DMS53 (cell line): ENCODE data around the gene IL22.
"Not testable (repeated sequence)": the region's sequence is repeated elsewhere in the genome, so short reads cannot be mapped to it uniquely, and the experiment has no call there.

Experiments used
- DNase-seq: peaks from one replicate; lab custom pipeline; 2025; lab: John Stamatoyannopoulos, UW

IL22 gene

DNA sequence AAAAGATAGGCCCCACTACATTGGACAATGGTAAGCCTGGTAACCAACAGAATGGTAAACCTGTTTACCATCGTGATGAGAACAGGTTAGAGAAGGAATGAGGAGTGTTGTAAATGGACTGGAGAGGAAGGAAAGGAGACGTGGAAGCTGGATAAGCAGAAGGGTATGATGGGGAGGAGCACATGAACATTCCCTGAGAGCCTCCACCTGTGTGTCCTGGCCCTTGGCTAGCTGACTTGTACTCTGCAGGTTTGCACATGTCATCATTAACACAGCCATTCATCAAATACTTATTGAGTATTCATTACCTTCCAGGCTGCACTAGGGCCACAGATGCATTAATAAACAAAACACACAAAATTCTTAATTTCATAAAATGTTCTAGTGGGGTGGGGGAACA lies 23.4 kb downstream of the IL22 start:
- DNase-seq, result no peak

DNA sequence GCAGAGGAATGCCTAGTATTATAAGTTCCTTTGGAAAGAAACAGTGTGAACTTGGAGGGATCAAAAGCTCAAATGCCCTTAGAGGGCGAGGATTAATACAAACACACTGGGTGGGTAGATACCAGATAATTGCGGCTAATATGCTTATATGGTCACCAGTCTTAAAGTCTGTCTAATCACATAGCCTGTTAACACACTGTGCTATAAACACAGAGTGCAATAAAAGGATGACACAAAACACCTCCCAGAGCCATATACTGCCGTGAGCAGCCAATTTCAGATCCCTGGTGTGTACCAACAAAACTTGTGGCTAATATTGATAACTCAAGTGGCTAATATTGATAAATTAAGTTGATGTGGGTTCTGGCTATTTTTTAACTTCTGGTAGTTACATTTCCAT lies 26.0 kb downstream of the IL22 start:
- DNase-seq, result no peak

DNA sequence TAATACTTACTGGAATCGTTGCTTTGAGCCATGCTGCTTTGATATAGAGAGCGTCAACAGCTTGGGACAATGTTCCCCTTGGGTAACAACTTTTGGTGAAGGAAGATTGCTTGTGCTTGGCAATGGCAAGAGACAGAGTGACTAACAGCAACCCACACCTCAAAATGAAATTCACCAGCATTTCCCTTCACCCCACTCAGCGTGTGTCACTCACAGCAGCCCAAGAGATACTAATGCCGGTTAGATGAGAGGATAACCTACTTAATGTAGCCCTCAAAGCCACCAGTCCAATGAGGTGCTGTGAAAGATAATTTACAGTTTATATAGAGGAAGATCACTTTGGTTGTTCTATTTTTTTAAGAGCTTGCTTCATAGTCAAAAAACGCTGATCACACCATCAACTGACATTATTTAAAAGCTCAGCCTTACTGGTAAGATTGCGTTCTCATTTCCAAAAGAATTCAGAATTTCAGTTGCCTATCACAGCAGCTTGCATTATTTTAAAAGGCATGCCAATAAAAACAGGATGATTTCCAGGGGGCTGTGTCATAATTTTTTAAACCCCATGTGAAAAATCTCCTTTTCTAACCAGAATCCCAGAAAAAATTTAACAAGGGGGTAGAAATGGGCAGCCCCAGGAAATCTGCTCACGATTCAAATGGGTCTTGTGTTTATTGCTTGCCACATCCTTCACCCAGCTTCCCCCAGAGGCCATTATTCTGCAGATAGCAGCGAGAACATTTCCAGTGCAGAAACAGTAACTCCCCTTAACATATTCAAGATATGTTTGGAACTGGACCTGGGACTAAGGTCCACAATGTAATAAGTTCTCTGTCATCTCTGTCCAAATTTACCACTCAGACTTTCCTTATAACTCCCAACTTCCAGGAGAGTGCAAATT lies 27.6 kb downstream of the IL22 start, which contains the start of gene IL26:
IL26 (minus strand) TSS at position 235 of the 901 bp plus-strand sequence; CDS start at position 181, 54 bp downstream.
- DNase-seq, result no peak

- no peak for DNase-seq
Measured at GRCh38 chr12:68224613-68225285, 28.7 kb downstream of the IL22 start.

DNA sequence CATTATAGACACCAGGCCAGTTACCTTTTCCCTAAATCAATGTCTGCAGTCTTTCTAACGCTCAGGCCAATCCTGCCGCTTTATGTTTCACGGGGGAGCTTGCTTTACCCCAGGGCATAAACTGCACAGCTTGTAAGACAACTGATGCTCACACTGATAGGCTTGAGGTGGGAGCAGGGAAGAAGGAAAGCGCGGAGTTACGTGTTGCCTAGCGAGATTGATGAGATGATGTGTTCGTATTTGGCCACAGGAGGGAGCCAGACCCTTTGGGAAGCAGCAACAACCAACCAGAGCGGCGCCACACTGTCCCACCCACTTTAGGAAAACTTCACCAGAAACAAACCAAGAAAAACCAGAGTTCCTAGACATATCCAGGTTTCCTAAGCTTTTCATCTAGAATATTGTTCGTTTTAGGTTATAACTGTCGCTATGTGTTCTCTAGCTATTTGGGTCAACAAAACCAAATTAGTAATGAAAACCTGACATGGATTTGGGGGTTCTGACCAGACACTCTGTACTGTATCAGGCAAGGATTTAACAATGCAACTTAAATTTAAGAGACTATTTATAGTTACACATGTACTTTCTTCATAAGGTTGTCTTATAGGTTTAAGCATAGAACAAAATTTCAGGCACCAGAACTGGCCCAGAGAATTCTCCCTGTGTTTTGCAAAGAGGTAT lies 30.2 kb downstream of the IL22 start:
- peak; percentile 93 for DNase-seq

DNA sequence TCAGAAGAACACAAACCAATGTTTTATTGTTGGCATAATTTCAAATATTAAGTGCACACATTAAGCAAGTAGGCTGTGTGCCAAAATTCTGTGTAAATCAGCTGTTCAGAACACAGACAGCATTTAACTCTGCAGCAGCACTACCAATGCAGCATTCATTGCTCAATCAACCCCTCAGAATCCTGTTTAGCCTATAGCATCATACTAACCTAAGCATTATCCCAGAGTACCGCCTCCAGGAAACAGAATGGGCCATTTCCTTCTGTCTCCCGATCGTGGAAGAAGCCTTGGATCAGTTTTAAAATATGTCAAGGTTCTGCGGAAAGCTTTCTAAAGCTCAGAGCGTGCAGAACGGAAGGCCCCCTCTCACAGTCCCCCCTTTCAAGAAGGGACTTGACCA lies 31.1 kb downstream of the IL22 start:
- DNase-seq, result peak; percentile 33

DNA sequence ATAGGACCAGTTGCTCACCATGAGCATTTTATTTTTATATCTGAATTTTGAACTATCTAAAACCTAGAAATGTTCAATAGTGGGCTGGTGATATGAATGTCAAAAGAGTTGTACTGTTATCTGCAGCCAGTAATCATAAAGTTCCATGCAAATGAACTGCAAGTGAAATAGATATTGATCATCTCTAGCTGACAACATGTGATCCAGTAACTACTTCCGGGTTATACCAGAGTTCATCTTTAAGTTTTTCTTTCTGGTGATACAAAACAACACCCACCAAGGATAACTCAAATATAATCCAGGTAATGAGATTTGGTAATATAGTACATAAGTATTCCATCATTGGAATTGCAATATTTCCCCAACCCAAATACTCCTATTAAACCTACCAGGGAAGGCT lies 31.9 kb downstream of the IL22 start:
- DNase-seq, result no peak

GRCh38 chr12:68210875-68211274 lies 42.5 kb downstream of the IL22 start:
- no peak for DNase-seq

- DNase-seq, result not testable (repeated sequence)
Measured at GRCh38 chr12:68209048-68209728, 44.2 kb downstream of the IL22 start.

DNA sequence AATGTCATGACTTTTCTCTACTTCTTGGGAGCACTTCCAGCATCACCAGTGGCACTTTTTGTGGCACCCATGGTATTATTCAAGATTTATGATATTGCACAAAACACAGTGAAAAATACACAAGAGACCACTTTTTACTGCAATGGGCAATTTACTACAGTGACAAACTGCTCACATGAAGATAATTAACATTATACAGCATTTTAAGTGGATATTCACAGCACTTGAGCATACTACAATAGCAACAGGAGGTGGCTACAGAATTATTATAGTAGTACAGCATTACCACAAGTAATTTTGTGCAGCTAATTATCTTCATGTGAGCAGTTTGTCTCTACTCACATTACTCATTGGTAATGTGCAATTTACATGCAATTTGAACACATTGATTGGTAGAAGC lies 46.1 kb downstream of the IL22 start:
- DNase-seq, result no peak

DNA sequence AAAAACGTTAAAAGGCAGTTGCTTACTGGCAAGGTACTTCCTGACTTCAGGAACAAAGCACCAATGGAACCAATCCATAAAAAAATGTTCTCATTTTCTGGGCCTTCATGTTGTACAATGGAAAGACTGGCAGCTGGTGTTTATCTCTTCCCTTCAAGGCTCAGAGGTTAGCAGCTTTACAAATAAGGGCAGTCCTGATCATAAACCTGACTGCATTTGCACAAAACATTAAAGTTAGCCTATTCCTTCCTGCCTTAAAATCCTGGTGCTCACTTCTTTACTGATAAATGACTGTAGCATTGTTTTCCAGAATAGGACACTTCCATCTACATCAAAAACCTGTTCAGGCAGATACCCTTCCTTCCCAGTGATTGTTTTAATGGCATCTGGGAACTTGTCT lies 47.0 kb downstream of the IL22 start:
- peak; percentile 44 for DNase-seq

DNA sequence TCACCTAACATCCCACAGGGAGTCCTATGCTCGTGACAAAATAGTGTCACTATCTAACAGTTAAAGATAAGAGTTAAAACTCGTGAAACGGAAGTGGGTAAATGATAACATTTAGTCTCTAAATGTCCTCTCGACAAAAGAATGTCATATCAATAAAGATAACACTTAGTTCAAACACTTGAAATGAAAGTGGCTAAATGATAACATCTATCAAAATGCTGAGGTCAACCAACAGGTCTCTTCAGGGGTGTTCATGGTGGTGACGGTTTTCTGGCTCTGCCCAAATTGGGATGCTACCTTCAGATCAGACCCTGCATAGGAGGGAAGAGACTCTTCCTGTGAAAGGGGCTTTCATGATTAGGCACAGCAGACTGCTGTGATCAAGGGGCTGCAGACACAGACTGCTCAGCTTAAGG lies 49.9 kb downstream of the IL22 start:
- DNase-seq, result no peak

GRCh38 chr12:68200854-68201253 lies 52.5 kb downstream of the IL22 start:
- no peak for DNase-seq

DNA sequence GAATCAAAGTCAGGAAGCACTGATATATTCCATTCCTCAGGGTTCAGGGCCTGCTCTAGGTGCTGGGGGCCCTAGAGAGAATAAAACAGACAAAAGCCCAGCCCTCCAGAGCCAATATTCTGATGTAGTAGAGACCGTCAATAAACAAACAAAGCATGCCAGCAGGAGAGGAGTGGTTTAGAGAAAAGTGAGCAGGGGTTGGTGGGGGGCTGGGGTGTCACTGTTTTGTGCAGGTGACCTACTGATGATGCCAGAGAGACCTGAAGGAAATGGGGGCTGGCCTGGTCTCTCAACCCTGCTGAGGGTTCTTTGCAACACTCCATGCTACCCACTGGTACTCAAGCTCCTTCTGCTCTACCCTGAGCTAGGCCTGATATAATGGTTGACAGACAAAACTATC lies 54.3 kb downstream of the IL22 start:
- no peak for DNase-seq

- no peak for DNase-seq
Measured at GRCh38 chr12:68198507-68199086, 54.8 kb downstream of the IL22 start.
